HG02678 (cell line): ENCODE results near the gene IGF2R.
"Not testable (repeated sequence)": the region's sequence is repeated elsewhere in the genome, so short reads cannot be mapped to it uniquely, and the experiment has no call there.

ENCODE experiments used
- ATAC-seq: cut with Tn5 transposase; IDR thresholded peaks from one replicate; pipeline ENCODE4 v1.9.1; 2021; ENCODE audit warnings: mild to moderate bottlenecking, moderate library complexity; ENCODE audit not compliant: unreplicated experiment

IGF2R gene

GRCh38 chr6:160133441-160134336 lies 164.8 kb downstream of the IGF2R start:
- no peak for ATAC-seq

GRCh38 chr6:160134337-160134751 lies 165.5 kb downstream of the IGF2R start:
- not testable (repeated sequence) for ATAC-seq

GRCh38 chr6:160134779-160135547 lies 166.1 kb downstream of the IGF2R start:
- no peak for ATAC-seq

GRCh38 chr6:160135907-160136655 lies 167.2 kb downstream of the IGF2R start:
- ATAC-seq: no peak

GRCh38 chr6:160137130-160137988 lies 168.5 kb downstream of the IGF2R start:
- ATAC-seq: no peak

- ATAC-seq: peak; percentile 62
Observed at GRCh38 chr6:160137989-160138835, 169.3 kb downstream of the IGF2R start.

- ATAC-seq: no peak
Observed at GRCh38 chr6:160138839-160139419, 170.0 kb downstream of the IGF2R start.

- no peak for ATAC-seq
Observed at GRCh38 chr6:160139420-160139851, 170.6 kb downstream of the IGF2R start.

GRCh38 chr6:160140493-160140892 lies 171.6 kb downstream of the IGF2R start:
- ATAC-seq: not testable (repeated sequence)

GRCh38 chr6:160141001-160141726 lies 172.3 kb downstream of the IGF2R start:
- ATAC-seq: no peak

GRCh38 chr6:160142115-160142715 lies 173.3 kb downstream of the IGF2R start:
- ATAC-seq: no peak

- ATAC-seq: no peak
Observed at GRCh38 chr6:160146454-160147145, 177.7 kb downstream of the IGF2R start.

GRCh38 chr6:160147146-160147536 lies 178.3 kb downstream of the IGF2R start:
- ATAC-seq: no peak

- no peak for ATAC-seq
Observed at GRCh38 chr6:160154471-160154870, 185.6 kb downstream of the IGF2R start.

- ATAC-seq: no peak
Observed at GRCh38 chr6:160156842-160157241, 188.0 kb downstream of the IGF2R start.

GRCh38 chr6:160160450-160160849 lies 191.6 kb downstream of the IGF2R start:
- ATAC-seq: no peak
